ENCODE measurements around the gene PHLDA2. TPM values are rescaled to one million over a fixed set of nuclear protein-coding genes. Genes with fewer than 3 reads are reported as not detected.

Gene PHLDA2
- total RNA-seq, 1 experiment from 2014 or later, result 111 TPM

GRCh38 chr11:2945031-2945756, 16.0 kb upstream of the PHLDA2 start:
- peaks cover 17% of the 10 kb centered on the region for H3K4me1 Mint-ChIP-seq (ENCODE audit: low read depth, unreplicated experiment)
- H3K27me3 Mint-ChIP-seq (ENCODE audit: unreplicated experiment), result no peaks in the 10 kb centered on the region
- H3K4me3 Mint-ChIP-seq (ENCODE audit: low read depth, unreplicated experiment), result no peak overlapping the region
- peaks cover 74% of the 10 kb centered on the region for H3K36me3 Mint-ChIP-seq (ENCODE audit: insufficient read depth, unreplicated experiment)
- CTCF ChIA-PET, result interaction anchor here (1.0 kb wide), 1 partner anchor 12 kb away, joined by 3 read pairs; no protein-coding TSS in a partner anchor
- DNase-seq, result no peak
- H3K9me3 Mint-ChIP-seq (ENCODE audit: low read depth, unreplicated experiment), result no peaks in the 10 kb centered on the region
- no TSS peak for BruUV-seq (replicated peaks)
- H3K27ac Mint-ChIP-seq (ENCODE audit: unreplicated experiment), result no peak overlapping the region
- no peak for TF ChIP-seq CTCF (IDR thresholded peaks at IDR 0.05; ENCODE audit: unreplicated experiment)
- intact Hi-C loops (cut with micrococcal nuclease; ENCODE audit: unreplicated experiment), result no loop called here

GRCh38 chr11:2944530-2944929, 15.3 kb upstream of the PHLDA2 start:
- intact Hi-C loops (cut with micrococcal nuclease; ENCODE audit: unreplicated experiment), result no loop called here
- Mint-ChIP-seq H3K36me3 (ENCODE audit: insufficient read depth, unreplicated experiment) (peaks cover 75% of the 10 kb centered on the region), H3K27me3 (ENCODE audit: unreplicated experiment) (no peaks in the 10 kb centered on the region), H3K4me3 (ENCODE audit: low read depth, unreplicated experiment) (no peak overlapping the region), H3K9me3 (ENCODE audit: low read depth, unreplicated experiment) (no peaks in the 10 kb centered on the region), H3K27ac (ENCODE audit: unreplicated experiment) (no peak overlapping the region), H3K4me1 (ENCODE audit: low read depth, unreplicated experiment) (peaks cover 17% of the 10 kb centered on the region)
- CTCF ChIA-PET, result no interaction called here
- no peak for DNase-seq
- no peak for TF ChIP-seq CTCF (IDR thresholded peaks at IDR 0.05; ENCODE audit: unreplicated experiment)
- TSS peak; percentile 22 for BruUV-seq (replicated peaks)

DNA sequence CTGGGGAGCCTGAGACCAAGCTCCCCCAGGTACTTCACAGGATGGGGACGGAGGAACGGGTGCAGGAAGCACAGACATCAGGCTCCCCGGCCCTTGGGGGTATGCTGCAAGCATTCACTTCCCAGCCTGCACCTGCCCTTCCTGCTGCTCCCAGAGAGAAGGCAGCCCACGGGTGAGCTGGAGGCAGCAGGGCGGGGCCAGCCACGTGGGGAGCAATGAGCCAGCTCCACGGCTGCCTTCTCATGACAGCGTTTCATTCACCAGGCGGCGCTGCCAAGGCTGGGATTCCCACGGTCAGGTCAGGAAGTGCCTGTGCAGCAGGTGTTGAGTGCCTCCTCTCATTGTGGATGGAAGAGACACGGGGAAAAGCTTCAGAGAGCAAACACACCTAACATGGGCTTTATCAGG, 14.5 kb upstream of the PHLDA2 start:
- Mint-ChIP-seq H3K9me3 (ENCODE audit: low read depth, unreplicated experiment) (peaks cover 1% of the 10 kb centered on the region), H3K27ac (ENCODE audit: unreplicated experiment) (no peak overlapping the region), H3K4me1 (ENCODE audit: low read depth, unreplicated experiment) (peaks cover 10% of the 10 kb centered on the region), H3K27me3 (ENCODE audit: unreplicated experiment) (no peaks in the 10 kb centered on the region), H3K36me3 (ENCODE audit: insufficient read depth, unreplicated experiment) (peaks cover 83% of the 10 kb centered on the region), H3K4me3 (ENCODE audit: low read depth, unreplicated experiment) (no peak overlapping the region)
- CTCF ChIA-PET, result interaction anchor here (1.1 kb wide), 1 partner anchor 48 kb away, joined by 4 read pairs; the partner anchor contains the start of gene NAP1L4
- BruUV-seq (replicated peaks), result no TSS peak
- intact Hi-C loops (cut with micrococcal nuclease; ENCODE audit: unreplicated experiment), result no loop called here
- no peak for DNase-seq
- TF ChIP-seq CTCF (IDR thresholded peaks at IDR 0.05; ENCODE audit: unreplicated experiment), result no peak

GRCh38 chr11:2942872-2943710, 13.9 kb upstream of the PHLDA2 start:
- H3K4me1 Mint-ChIP-seq (ENCODE audit: low read depth, unreplicated experiment), result peaks cover 8% of the 10 kb centered on the region
- no peak overlapping the region for H3K4me3 Mint-ChIP-seq (ENCODE audit: low read depth, unreplicated experiment)
- CTCF ChIA-PET, result interaction anchor here (1.1 kb wide), 1 partner anchor 49 kb away, joined by 4 read pairs; the partner anchor contains the start of gene NAP1L4
- no peak overlapping the region for H3K27ac Mint-ChIP-seq (ENCODE audit: unreplicated experiment)
- BruUV-seq (replicated peaks), result no TSS peak
- TF ChIP-seq CTCF (IDR thresholded peaks at IDR 0.05; ENCODE audit: unreplicated experiment), result no peak
- H3K36me3 Mint-ChIP-seq (ENCODE audit: insufficient read depth, unreplicated experiment), result peaks cover 83% of the 10 kb centered on the region
- no peak for DNase-seq
- H3K27me3 Mint-ChIP-seq (ENCODE audit: unreplicated experiment), result no peaks in the 10 kb centered on the region
- peaks cover 8% of the 10 kb centered on the region for H3K9me3 Mint-ChIP-seq (ENCODE audit: low read depth, unreplicated experiment)
- intact Hi-C loops (cut with micrococcal nuclease; ENCODE audit: unreplicated experiment), result no loop called here
